HepG2 (cell line): ENCODE results near the gene NTN4. TPM values are rescaled to one million over a fixed set of nuclear protein-coding genes. Genes with fewer than 3 reads are reported as not detected.

Experiments used
- ATAC-seq: fragments of 200-7000 bp; cut with Tn5 transposase; 3 replicates; pipeline ENCODE4 v1.9.1; 2020; ENCODE audit warnings: mild to moderate bottlenecking, moderate library complexity
- BruUV-seq: library from RNA; stranded (reverse); fragments of 400-500 nt; replicated peaks from 2 replicates; lab custom pipeline; 2021; lab: Mats Ljungman, UMichigan
- CTCF ChIA-PET: fragments of 300-600 bp; formaldehyde crosslinking; extraction: SDS; loops from one replicate; lab custom pipeline; 2021; ENCODE audit warnings: low total read pairs, inconsistent platforms, low intra/inter-chr PET ratio; lab: Yijun Ruan, JAX
- POLR2A ChIA-PET: fragments of 350-600 bp; sonication (Branson Sonifier 250); formaldehyde crosslinking; loops from one replicate; lab custom pipeline; 2020; ENCODE audit warnings: antibody characterized with exemption, inconsistent platforms; lab: Yijun Ruan, JAX
- DNase-seq: peaks from one replicate; pipeline ENCODE4 v3.0.0-alpha.2; 2015; ENCODE audit warnings: low spot score
- FAIRE-seq: peaks from 3 replicates; lab custom pipeline; 2011; peaks lifted over from hg19 to GRCh38; lab: Jason Lieb, UNC
- H2AFZ ChIP-seq: one replicate; pipeline ENCODE4 v1.6.1; 2011; ENCODE audit warnings: low read length, inconsistent platforms
- H3K27ac ChIP-seq: fragments of 300-600 bp; 3 replicates; pipeline ENCODE4 v1.8.0; 2011; ENCODE audit warnings: mixed run types, mild to moderate bottlenecking, mixed read lengths, low read length, inconsistent platforms; ENCODE audit not compliant: insufficient read depth; ENCODE audit errors: extremely low read length
- H3K27me3 ChIP-seq, 2 experiments: fragments of 200-600 bp in 1 of 2; 2 replicates in 1 of 2; 3 replicates in 1 of 2; pipeline versions ENCODE4 v1.6.0 to v1.8.0; 2011; ENCODE audit warnings: low read length in 2 of 2, mild to moderate bottlenecking in 2 of 2, moderate library complexity in 2 of 2, inconsistent platforms in 1 of 2; ENCODE audit not compliant: insufficient read depth in 2 of 2, control insufficient read depth in 1 of 2
- H3K36me3 ChIP-seq, 2 experiments: fragments of 200-600 bp in 1 of 2; replicated peaks in 1 of 2; 2 replicates in 1 of 2; 3 replicates in 1 of 2; pipeline versions ENCODE4 v1.5.1 to v1.8.0; 2011; ENCODE audit warnings: low read length in 2 of 2, inconsistent platforms in 1 of 2; ENCODE audit not compliant: insufficient read depth in 2 of 2, control insufficient read depth in 1 of 2
- H3K4me1 ChIP-seq: 2 replicates; pipeline ENCODE4 v1.5.1; 2012; ENCODE audit warnings: low read length, inconsistent platforms; ENCODE audit not compliant: insufficient read depth
- H3K4me2 ChIP-seq: 2 replicates; pipeline ENCODE4 v1.6.0; 2011; ENCODE audit warnings: low read depth, low read length, inconsistent platforms
- H3K4me3 ChIP-seq, 3 experiments: fragments of 200-600 bp in 1 of 3; sonication (generic), shearing (Covaris generic) in 1 of 3; replicated peaks in 1 of 3; 2 replicates each; pipeline ENCODE4 v1.5.1; 2011 to 2016; ENCODE audit warnings: low read length in 3 of 3, inconsistent platforms in 2 of 3, low read depth in 2 of 3, mild to moderate bottlenecking in 2 of 3, control low read depth in 1 of 3, mixed read lengths in 1 of 3; ENCODE audit not compliant: insufficient read depth in 1 of 3
- H3K79me2 ChIP-seq: one replicate; pipeline ENCODE4 v1.6.1; 2011; ENCODE audit warnings: low read length, inconsistent platforms; ENCODE audit not compliant: insufficient read depth
- H3K9ac ChIP-seq: 2 replicates; pipeline ENCODE4 v1.6.0; 2011; ENCODE audit warnings: mild to moderate bottlenecking, low read depth, low read length, inconsistent platforms; ENCODE audit not compliant: insufficient read depth
- H3K9me3 ChIP-seq: 2 replicates; pipeline ENCODE4 v1.5.1; 2012; ENCODE audit warnings: mild to moderate bottlenecking, low read length
- H4K20me1 ChIP-seq: 2 replicates; pipeline ENCODE4 v1.6.0; 2011; ENCODE audit warnings: inconsistent platforms, mild to moderate bottlenecking, low read length, moderate library complexity; ENCODE audit not compliant: insufficient read depth
- ETV5 ChIP-seq: IDR thresholded peaks from 2 replicates; pipeline ENCODE4 v1.6.1; 2018; ENCODE audit warnings: missing biosample characterization, missing genetic modification reagents, inconsistent platforms, borderline replicate concordance
- FOXC1 ChIP-seq: sonication (generic); formaldehyde crosslinking; IDR thresholded peaks from 2 replicates; pipeline ENCODE4 v1.8.0; 2022; ENCODE audit warnings: mild to moderate bottlenecking, missing genetic modification reagents, borderline replicate concordance
- GABPA ChIP-seq, 2 experiments: IDR thresholded peaks; 2 replicates each; pipeline ENCODE4 v1.6.1; 2011 to 2016; ENCODE audit warnings: low read depth in 2 of 2, low read length in 1 of 2, missing biosample characterization in 1 of 2, missing genetic modification characterization in 1 of 2
- GATAD2A ChIP-seq: IDR thresholded peaks from 2 replicates; pipeline ENCODE4 v1.6.1; 2016
- HOXA3 ChIP-seq: sonication (generic); formaldehyde crosslinking; IDR thresholded peaks from 2 replicates; pipeline ENCODE4 v1.5.0; 2020; ENCODE audit warnings: missing genetic modification reagents
- MZF1 ChIP-seq: sonication (generic); formaldehyde crosslinking; IDR thresholded peaks from 2 replicates; pipeline ENCODE4 v1.8.1; 2023; ENCODE audit warnings: mild to moderate bottlenecking, missing genetic modification reagents, borderline replicate concordance
- RBFOX2 ChIP-seq: fragments of 200-400 bp; formaldehyde crosslinking; IDR thresholded peaks from 2 replicates; pipeline ENCODE4 v1.6.1; 2017; ENCODE audit warnings: low read depth, mild to moderate bottlenecking, low read length
- RXRB ChIP-seq: IDR thresholded peaks from 2 replicates; pipeline ENCODE4 v1.6.1; 2016; ENCODE audit warnings: borderline replicate concordance, missing genetic modification reagents, missing compliant biosample characterization
- SPEN ChIP-seq: sonication (generic); formaldehyde crosslinking; IDR thresholded peaks from 2 replicates; pipeline ENCODE4 v1.5.1; 2020; ENCODE audit warnings: low read depth, mild to moderate bottlenecking, missing genetic modification reagents
- SRF ChIP-seq: IDR thresholded peaks from 2 replicates; pipeline ENCODE4 v1.6.1; 2011; ENCODE audit warnings: mild to moderate bottlenecking, low read depth, low read length, moderate library complexity
- TGIF2 ChIP-seq: IDR thresholded peaks from 2 replicates; pipeline ENCODE4 v1.6.1; 2016; ENCODE audit warnings: control low read depth, missing compliant biosample characterization
- ZNF260 ChIP-seq: sonication (generic); formaldehyde crosslinking; IDR thresholded peaks from 2 replicates; pipeline ENCODE4 v1.4.0; 2020; ENCODE audit warnings: missing genetic modification reagents, low read depth, mild to moderate bottlenecking, borderline replicate concordance
- WGBS: methylation state at CpG from one replicate; pipeline ENCODE4 v1.1.6; 2017; ENCODE audit warnings: low lambda C conversion rate; 5-methylcytosine and 5-hydroxymethylcytosine counted together
- in situ Hi-C: cut with HindIII; loops from 2 replicates; pipeline ENCODE4 v1.10.0; 2017; ENCODE audit warnings: low pct_unique_long_range_greater_than_20kb; ENCODE audit not compliant: extremely low pct_ligation_motif_present
- intact Hi-C: fragments of 100-400 bp; cut with micrococcal nuclease; formaldehyde crosslinking; loops from one replicate; pipeline ENCODE4 v1.10.0; 2022; ENCODE audit not compliant: unreplicated experiment
- polyA plus RNA-seq, 8 experiments: library from polyadenylated mRNA; depleted of rRNA in 3 of 8; stranded (reverse) in 7 of 8; unstranded in 1 of 8; fragments of >200 nt; fragmentation: Illumina TruSeq in 4 of 8; extraction: Trizol in 4 of 8; gene quantifications; 2 replicates each; pipeline versions ENCODE4 v1.2.1 to v1.2.3, GENCODE V29; 2011 to 2016; ENCODE audit warnings: low read depth in 4 of 8, missing spikeins in 1 of 8, mixed read lengths in 1 of 8; ENCODE audit not compliant: insufficient read depth in 1 of 8
- total RNA-seq, 5 experiments: library from RNA; depleted of rRNA; stranded (reverse); fragments of >200 nt; fragmentation: Illumina TruSeq; extraction: Trizol; gene quantifications; 2 replicates each; pipeline ENCODE4 v1.2.3, GENCODE V29; 2016; ENCODE audit warnings: low read depth in 1 of 5
- TF ChIP-seq, protein P1 (sequence below): sonication (generic); formaldehyde crosslinking; IDR thresholded peaks from 2 replicates; pipeline ENCODE4 v1.5.0; 2020; ENCODE audit warnings: mild to moderate bottlenecking, missing genetic modification reagents
- TF ChIP-seq, protein P2 (sequence below): sonication (generic); formaldehyde crosslinking; IDR thresholded peaks from 2 replicates; pipeline ENCODE4 v1.4.0; 2020; ENCODE audit warnings: missing genetic modification reagents
- TF ChIP-seq, protein P3 (sequence below): sonication (generic); formaldehyde crosslinking; IDR thresholded peaks from 2 replicates; pipeline ENCODE4; 2020; ENCODE audit warnings: missing genetic modification reagents, mild to moderate bottlenecking, borderline replicate concordance

The NTN4 gene
- total and polyA plus RNA-seq, 2 of the 13 experiments (the other 11 are each of a cell fraction or from before 2014, with no cell fraction given) = 7.8 to 11.5 TPM

DNA sequence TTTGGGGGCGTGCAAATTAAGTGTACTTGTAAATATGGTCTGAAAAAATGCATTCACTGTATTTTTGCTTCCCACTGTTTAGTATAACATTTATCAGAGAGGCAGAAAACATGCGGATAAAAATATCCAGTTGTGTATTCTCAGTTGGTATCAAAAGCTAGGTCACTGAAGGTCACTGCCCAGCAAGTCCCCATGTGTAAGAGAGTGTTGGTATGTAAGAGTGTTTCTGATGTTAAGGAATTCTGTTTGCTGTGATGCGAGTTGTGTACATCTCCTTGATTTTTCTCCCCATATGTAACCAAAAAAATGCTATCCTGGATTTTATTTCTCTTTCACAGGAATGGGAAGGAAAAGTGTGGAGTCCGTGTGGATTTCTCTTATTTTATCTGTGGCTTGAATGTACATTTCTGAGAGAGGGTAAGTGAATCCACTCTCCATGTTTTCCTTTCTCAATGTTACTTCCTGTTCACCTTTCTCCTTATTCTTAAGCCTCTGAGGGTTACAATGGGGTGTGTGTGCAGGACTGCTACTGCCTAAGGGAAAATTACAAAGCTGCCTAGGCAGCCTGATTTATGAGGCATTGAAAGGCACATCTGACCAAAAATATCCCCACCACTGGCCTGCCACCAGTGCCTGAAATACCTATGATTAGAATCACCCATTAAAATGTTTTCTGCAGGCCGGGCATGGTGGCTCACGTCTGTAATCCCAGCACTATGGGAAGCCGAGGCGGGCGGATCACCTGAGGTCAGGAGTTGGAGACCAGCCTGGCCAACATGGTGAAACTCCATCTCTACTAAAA, 141.4 kb downstream of the NTN4 start:
- ATAC-seq (no peak), FAIRE-seq (no peak), DNase-seq (no peak)
- Histone ChIP-seq H3K4me1 (peaks cover 22% of the 10 kb centered on the region), H3K27ac (no peak overlapping the region), H3K9ac (no peak overlapping the region), H3K4me3 (no peak overlapping the region), H3K79me2 (no peaks in the 10 kb centered on the region), H3K4me2 (no peak overlapping the region), H3K36me3 (no peaks in the 10 kb centered on the region), H3K27me3 (no peaks in the 10 kb centered on the region), H4K20me1 (no peaks in the 10 kb centered on the region), H3K9me3 (no peaks in the 10 kb centered on the region), H2AFZ (no peak overlapping the region)
- WGBS = 74% methylated on average over 9 of the region's 9 CpGs
- BruUV-seq = no TSS peak
- in situ Hi-C loops = no loop called here
- ChIA-PET POLR2A (no interaction called here), CTCF (no interaction called here)
- intact Hi-C loops = no loop called here
- TF ChIP-seq RXRB (CRISPR knock-in tag) = peak; percentile 74; the same call in 1 of the 2 replicates
- no peak for TF ChIP-seq GATAD2A (CRISPR knock-in tag)
- no peak for TF ChIP-seq MZF1 (CRISPR knock-in tag)
- TF ChIP-seq SRF = no peak
- no peak for TF ChIP-seq ZNF260 (CRISPR knock-in tag)
- TF ChIP-seq TGIF2 (CRISPR knock-in tag) = no peak
- TF ChIP-seq, protein P1, sequence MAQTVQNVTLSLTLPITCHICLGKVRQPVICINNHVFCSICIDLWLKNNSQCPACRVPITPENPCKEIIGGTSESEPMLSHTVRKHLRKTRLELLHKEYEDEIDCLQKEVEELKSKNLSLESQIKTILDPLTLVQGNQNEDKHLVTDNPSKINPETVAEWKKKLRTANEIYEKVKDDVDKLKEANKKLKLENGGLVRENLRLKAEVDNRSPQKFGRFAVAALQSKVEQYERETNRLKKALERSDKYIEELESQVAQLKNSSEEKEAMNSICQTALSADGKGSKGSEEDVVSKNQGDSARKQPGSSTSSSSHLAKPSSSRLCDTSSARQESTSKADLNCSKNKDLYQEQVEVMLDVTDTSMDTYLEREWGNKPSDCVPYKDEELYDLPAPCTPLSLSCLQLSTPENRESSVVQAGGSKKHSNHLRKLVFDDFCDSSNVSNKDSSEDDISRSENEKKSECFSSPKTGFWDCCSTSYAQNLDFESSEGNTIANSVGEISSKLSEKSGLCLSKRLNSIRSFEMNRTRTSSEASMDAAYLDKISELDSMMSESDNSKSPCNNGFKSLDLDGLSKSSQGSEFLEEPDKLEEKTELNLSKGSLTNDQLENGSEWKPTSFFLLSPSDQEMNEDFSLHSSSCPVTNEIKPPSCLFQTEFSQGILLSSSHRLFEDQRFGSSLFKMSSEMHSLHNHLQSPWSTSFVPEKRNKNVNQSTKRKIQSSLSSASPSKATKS (CRISPR knock-in tag) = no peak
- TF ChIP-seq HOXA3 (CRISPR knock-in tag) = no peak
- TF ChIP-seq ETV5 = peak; percentile 19; the same call in 1 of the 2 replicates
- no peak for TF ChIP-seq FOXC1 (CRISPR knock-in tag)
- TF ChIP-seq, protein P2, sequence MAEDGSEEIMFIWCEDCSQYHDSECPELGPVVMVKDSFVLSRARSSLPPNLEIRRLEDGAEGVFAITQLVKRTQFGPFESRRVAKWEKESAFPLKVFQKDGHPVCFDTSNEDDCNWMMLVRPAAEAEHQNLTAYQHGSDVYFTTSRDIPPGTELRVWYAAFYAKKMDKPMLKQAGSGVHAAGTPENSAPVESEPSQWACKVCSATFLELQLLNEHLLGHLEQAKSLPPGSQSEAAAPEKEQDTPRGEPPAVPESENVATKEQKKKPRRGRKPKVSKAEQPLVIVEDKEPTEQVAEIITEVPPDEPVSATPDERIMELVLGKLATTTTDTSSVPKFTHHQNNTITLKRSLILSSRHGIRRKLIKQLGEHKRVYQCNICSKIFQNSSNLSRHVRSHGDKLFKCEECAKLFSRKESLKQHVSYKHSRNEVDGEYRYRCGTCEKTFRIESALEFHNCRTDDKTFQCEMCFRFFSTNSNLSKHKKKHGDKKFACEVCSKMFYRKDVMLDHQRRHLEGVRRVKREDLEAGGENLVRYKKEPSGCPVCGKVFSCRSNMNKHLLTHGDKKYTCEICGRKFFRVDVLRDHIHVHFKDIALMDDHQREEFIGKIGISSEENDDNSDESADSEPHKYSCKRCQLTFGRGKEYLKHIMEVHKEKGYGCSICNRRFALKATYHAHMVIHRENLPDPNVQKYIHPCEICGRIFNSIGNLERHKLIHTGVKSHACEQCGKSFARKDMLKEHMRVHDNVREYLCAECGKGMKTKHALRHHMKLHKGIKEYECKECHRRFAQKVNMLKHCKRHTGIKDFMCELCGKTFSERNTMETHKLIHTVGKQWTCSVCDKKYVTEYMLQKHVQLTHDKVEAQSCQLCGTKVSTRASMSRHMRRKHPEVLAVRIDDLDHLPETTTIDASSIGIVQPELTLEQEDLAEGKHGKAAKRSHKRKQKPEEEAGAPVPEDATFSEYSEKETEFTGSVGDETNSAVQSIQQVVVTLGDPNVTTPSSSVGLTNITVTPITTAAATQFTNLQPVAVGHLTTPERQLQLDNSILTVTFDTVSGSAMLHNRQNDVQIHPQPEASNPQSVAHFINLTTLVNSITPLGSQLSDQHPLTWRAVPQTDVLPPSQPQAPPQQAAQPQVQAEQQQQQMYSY (CRISPR knock-in tag) = peak; percentile 88
- no peak for TF ChIP-seq GABPA (IDR thresholded peaks at IDR 0.05; ENCODE audit: low read depth, low read length)
- peak; percentile 31; the same call in 1 of the 2 replicates for TF ChIP-seq GABPA (CRISPR knock-in tag; IDR thresholded peaks at IDR 0.05; ENCODE audit: low read depth)
- TF ChIP-seq RBFOX2 = no peak
- no peak for TF ChIP-seq SPEN
- TF ChIP-seq, protein P3, sequence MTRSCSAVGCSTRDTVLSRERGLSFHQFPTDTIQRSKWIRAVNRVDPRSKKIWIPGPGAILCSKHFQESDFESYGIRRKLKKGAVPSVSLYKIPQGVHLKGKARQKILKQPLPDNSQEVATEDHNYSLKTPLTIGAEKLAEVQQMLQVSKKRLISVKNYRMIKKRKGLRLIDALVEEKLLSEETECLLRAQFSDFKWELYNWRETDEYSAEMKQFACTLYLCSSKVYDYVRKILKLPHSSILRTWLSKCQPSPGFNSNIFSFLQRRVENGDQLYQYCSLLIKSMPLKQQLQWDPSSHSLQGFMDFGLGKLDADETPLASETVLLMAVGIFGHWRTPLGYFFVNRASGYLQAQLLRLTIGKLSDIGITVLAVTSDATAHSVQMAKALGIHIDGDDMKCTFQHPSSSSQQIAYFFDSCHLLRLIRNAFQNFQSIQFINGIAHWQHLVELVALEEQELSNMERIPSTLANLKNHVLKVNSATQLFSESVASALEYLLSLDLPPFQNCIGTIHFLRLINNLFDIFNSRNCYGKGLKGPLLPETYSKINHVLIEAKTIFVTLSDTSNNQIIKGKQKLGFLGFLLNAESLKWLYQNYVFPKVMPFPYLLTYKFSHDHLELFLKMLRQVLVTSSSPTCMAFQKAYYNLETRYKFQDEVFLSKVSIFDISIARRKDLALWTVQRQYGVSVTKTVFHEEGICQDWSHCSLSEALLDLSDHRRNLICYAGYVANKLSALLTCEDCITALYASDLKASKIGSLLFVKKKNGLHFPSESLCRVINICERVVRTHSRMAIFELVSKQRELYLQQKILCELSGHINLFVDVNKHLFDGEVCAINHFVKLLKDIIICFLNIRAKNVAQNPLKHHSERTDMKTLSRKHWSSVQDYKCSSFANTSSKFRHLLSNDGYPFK = no peak
